Sigmoid colon (tissue), 4 donors: ENCODE data around the gene RTCA.

Source experiments
- EP300 ChIP-seq, 4 donors: sonication (generic); formaldehyde crosslinking; IDR thresholded peaks; one replicate each; pipeline ENCODE4 v1.6.1; 2017; ENCODE audit warnings: antibody characterized with exemption in 4 of 4
- POLR2AphosphoS5 ChIP-seq, 4 donors: sonication (generic); formaldehyde crosslinking; IDR thresholded peaks; one replicate each; pipeline ENCODE4 v1.6.1; 2017; ENCODE audit warnings: antibody characterized with exemption in 4 of 4
- TF ChIP-seq, protein P1 (sequence below), 4 experiments: fragments of 450-650 bp in 3 of 4; fragments of 200-600 bp in 1 of 4; IDR thresholded peaks; one replicate each; pipeline ENCODE4 v1.5.1; 2016 to 2019; ENCODE audit warnings: antibody characterized with exemption in 4 of 4, mild to moderate bottlenecking in 3 of 4, moderate library complexity in 2 of 4

DNA sequence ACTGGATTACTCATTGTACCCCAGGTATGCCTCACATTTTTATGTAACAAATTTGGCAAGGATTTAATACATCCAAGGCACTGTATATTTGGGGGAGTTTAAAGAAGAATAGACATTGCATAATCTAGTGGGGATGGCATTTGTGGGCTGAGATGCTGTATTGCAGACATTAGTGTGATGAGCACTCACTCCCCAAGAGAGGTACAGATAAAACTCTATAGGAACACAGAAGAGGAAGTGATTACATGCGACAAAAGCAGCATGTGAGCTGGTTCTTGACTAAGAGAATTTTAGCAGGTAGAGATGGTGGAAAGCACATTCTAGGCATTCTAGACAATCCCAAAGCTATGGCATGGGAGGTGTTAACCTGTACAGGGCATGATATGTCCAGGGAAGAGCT lies 62.1 kb downstream of the RTCA start:
- TF ChIP-seq, protein P1, sequence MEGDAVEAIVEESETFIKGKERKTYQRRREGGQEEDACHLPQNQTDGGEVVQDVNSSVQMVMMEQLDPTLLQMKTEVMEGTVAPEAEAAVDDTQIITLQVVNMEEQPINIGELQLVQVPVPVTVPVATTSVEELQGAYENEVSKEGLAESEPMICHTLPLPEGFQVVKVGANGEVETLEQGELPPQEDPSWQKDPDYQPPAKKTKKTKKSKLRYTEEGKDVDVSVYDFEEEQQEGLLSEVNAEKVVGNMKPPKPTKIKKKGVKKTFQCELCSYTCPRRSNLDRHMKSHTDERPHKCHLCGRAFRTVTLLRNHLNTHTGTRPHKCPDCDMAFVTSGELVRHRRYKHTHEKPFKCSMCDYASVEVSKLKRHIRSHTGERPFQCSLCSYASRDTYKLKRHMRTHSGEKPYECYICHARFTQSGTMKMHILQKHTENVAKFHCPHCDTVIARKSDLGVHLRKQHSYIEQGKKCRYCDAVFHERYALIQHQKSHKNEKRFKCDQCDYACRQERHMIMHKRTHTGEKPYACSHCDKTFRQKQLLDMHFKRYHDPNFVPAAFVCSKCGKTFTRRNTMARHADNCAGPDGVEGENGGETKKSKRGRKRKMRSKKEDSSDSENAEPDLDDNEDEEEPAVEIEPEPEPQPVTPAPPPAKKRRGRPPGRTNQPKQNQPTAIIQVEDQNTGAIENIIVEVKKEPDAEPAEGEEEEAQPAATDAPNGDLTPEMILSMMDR (IDR thresholded peaks at IDR 0.05), result no peak
- TF ChIP-seq POLR2AphosphoS5 (IDR thresholded peaks at IDR 0.05) (no peak), EP300 (IDR thresholded peaks at IDR 0.05) (no peak)
